DND-41 (cell line): ENCODE results near the gene FCSK.
"Not testable (repeated sequence)": the region's sequence is repeated elsewhere in the genome, so short reads cannot be mapped to it uniquely, and the experiment has no call there.

Experiments
- ATAC-seq: fragments of 200-7000 bp; cut with Tn5 transposase; 3 replicates; pipeline ENCODE4 v1.9.1; 2021; ENCODE audit warnings: low read depth; ENCODE audit not compliant: insufficient read depth
- DNase-seq: peaks from one replicate; pipeline ENCODE4 v3.0.0-alpha.2; 2020
- H2AFZ ChIP-seq: 2 replicates; pipeline ENCODE4 v1.6.0; 2012; ENCODE audit warnings: low read depth, low read length
- H3K27ac ChIP-seq: 2 replicates; pipeline ENCODE4 v1.5.1; 2012; ENCODE audit warnings: low read length, inconsistent platforms
- H3K27me3 ChIP-seq: fragments of 200-600 bp; sonication (generic); 2 replicates; pipeline ENCODE4 v1.6.0; 2012; ENCODE audit warnings: low read length, mild to moderate bottlenecking, inconsistent platforms; ENCODE audit not compliant: insufficient read depth, poor library complexity
- H3K36me3 ChIP-seq: 2 replicates; pipeline ENCODE4 v1.5.1; 2012; ENCODE audit warnings: low read length, inconsistent platforms; ENCODE audit not compliant: insufficient read depth
- H3K4me1 ChIP-seq: 2 replicates; pipeline ENCODE4 v1.5.1; 2012; ENCODE audit warnings: mild to moderate bottlenecking, low read length; ENCODE audit not compliant: insufficient read depth
- H3K4me2 ChIP-seq: 2 replicates; pipeline ENCODE4 v1.6.0; 2012; ENCODE audit warnings: mild to moderate bottlenecking, moderate library complexity, low read length, inconsistent platforms; ENCODE audit not compliant: insufficient read depth
- H3K4me3 ChIP-seq, 2 experiments: fragments of 200-600 bp in 1 of 2; shearing (Covaris generic) in 1 of 2; 2 replicates each; pipeline ENCODE4 v1.5.1; 2012 to 2016; ENCODE audit warnings: inconsistent platforms in 2 of 2, low read length in 2 of 2, mild to moderate bottlenecking in 2 of 2, low read depth in 1 of 2, moderate library complexity in 1 of 2
- H3K79me2 ChIP-seq: 2 replicates; pipeline ENCODE4 v1.6.0; 2012; ENCODE audit warnings: low read length, inconsistent platforms; ENCODE audit not compliant: insufficient read depth
- H3K9ac ChIP-seq: 2 replicates; pipeline ENCODE4 v1.6.0; 2012; ENCODE audit warnings: low read depth, mild to moderate bottlenecking, inconsistent platforms, low read length, moderate library complexity
- H3K9me3 ChIP-seq: 2 replicates; pipeline ENCODE4 v1.5.1; 2012; ENCODE audit warnings: low read length, moderate library complexity, mild to moderate bottlenecking, inconsistent platforms; ENCODE audit not compliant: insufficient read depth, severe bottlenecking
- H4K20me1 ChIP-seq: 2 replicates; pipeline ENCODE4 v1.6.0; 2012; ENCODE audit warnings: low read length; ENCODE audit not compliant: insufficient read depth
- CTCF ChIP-seq: IDR thresholded peaks from 2 replicates; pipeline ENCODE4 v1.5.1; 2012; ENCODE audit warnings: borderline replicate concordance, low read length, moderate library complexity, mild to moderate bottlenecking; ENCODE audit not compliant: poor library complexity, severe bottlenecking; ENCODE audit errors: extremely low read depth
- EZH2 ChIP-seq: IDR thresholded peaks from 3 replicates; pipeline ENCODE4 v1.6.1; 2012; ENCODE audit warnings: borderline replicate concordance, low read depth, mild to moderate bottlenecking, moderate library complexity, low read length, inconsistent platforms; ENCODE audit not compliant: severe bottlenecking

FCSK gene

GRCh38 chr16:70444249-70445063, 9.9 kb upstream of the FCSK start:
- no peaks in the 10 kb centered on the region for H4K20me1 ChIP-seq
- H3K4me3 ChIP-seq, result no peak overlapping the region
- H3K9me3 ChIP-seq, result no peaks in the 10 kb centered on the region
- H3K4me2 ChIP-seq, result no peak overlapping the region
- TF ChIP-seq CTCF (no peak), EZH2 (no peak)
- H3K79me2 ChIP-seq, result no peaks in the 10 kb centered on the region
- H3K27ac ChIP-seq, result no peak overlapping the region
- no peaks in the 10 kb centered on the region for H3K27me3 ChIP-seq
- DNase-seq (no peak), ATAC-seq (no peak)
- H3K9ac ChIP-seq, result no peak overlapping the region
- peak overlapping the region; percentile 48; the same call in 1 of the 2 replicates for H2AFZ ChIP-seq
- no peaks in the 10 kb centered on the region for H3K36me3 ChIP-seq
- H3K4me1 ChIP-seq, result peaks cover 8% of the 10 kb centered on the region

- Histone ChIP-seq H4K20me1 (no peaks in the 10 kb centered on the region), H2AFZ (no peak overlapping the region), H3K27me3 (no peaks in the 10 kb centered on the region), H3K4me3 (no peak overlapping the region), H3K9me3 (no peaks in the 10 kb centered on the region), H3K79me2 (no peaks in the 10 kb centered on the region), H3K4me2 (no peak overlapping the region), H3K9ac (no peak overlapping the region), H3K27ac (no peak overlapping the region), H3K4me1 (no peaks in the 10 kb centered on the region), H3K36me3 (no peaks in the 10 kb centered on the region)
- DNase-seq (no peak), ATAC-seq (no peak)
- TF ChIP-seq CTCF (no peak), EZH2 (no peak)
These were observed 6.3 kb upstream of the FCSK start for GRCh38 chr16:70448075-70448474.

DNA sequence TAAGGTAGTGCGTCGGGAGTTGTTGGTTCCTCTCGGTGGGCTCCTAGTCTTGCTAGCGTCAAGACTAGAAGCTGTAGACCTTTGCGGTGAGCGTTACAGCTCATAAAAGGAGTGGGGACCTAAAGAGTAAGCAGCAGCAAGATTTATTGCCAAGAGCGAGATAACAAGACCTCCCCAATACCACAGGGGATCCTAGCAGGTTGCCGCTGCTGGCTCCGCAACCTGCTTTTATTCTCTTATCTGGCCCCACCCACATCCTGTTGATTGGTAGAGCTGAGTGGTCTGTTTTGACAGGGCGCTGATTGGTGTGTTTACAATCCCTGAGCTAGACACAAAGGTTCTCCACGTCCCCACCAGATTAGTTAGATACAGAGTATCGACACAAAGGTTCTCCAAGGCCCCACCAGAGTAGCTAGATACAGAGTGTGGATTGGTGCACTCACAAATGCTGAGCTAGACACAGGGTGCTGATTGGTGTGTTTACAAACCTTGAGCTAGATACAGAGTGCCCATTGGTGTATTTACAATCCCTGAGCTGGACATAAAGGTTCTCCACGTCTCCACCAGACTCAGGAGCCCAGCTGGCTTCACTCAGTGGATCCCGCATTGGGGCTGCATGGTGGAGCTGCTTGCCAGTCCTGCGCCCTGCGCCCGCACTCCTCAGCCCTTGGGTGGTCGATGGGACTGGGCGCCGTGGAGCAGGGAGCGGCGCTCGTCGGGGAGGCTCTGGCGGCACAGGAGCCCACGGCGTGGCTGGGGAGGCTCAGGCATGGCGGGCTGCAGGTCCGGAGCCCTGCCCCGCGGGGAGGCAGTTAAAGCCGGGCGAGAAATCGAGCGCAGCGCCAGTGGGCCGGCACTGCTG, 4.0 kb upstream of the FCSK start:
- H3K4me3 ChIP-seq, H3K36me3 ChIP-seq, H4K20me1 ChIP-seq, H3K9me3 ChIP-seq, H3K4me2 ChIP-seq, H3K9ac ChIP-seq, H3K27me3 ChIP-seq, ATAC-seq, H3K27ac ChIP-seq, H3K79me2 ChIP-seq, H2AFZ ChIP-seq: not testable (repeated sequence)
- peaks cover 14% of the 10 kb centered on the region for H3K4me1 ChIP-seq
- peak; percentile 18 for DNase-seq

- not testable (repeated sequence) for H3K4me3 ChIP-seq, H3K27me3 ChIP-seq, H3K79me2 ChIP-seq, H2AFZ ChIP-seq, H4K20me1 ChIP-seq, H3K4me2 ChIP-seq, DNase-seq, H3K36me3 ChIP-seq, ATAC-seq, H3K9ac ChIP-seq, H3K27ac ChIP-seq, H3K9me3 ChIP-seq
- peaks cover 20% of the 10 kb centered on the region for H3K4me1 ChIP-seq
These were observed 3.4 kb upstream of the FCSK start for GRCh38 chr16:70451004-70451340.
